Raji (cell line): Measurements from ENCODE around the gene ERCC4.

Experiments
- POLR2A ChIP-seq: IDR thresholded peaks from 2 replicates; pipeline ENCODE4 v1.6.1; 2011; ENCODE audit warnings: low read depth, low read length, control low read depth; ENCODE audit not compliant: insufficient read depth

ERCC4 gene

DNA sequence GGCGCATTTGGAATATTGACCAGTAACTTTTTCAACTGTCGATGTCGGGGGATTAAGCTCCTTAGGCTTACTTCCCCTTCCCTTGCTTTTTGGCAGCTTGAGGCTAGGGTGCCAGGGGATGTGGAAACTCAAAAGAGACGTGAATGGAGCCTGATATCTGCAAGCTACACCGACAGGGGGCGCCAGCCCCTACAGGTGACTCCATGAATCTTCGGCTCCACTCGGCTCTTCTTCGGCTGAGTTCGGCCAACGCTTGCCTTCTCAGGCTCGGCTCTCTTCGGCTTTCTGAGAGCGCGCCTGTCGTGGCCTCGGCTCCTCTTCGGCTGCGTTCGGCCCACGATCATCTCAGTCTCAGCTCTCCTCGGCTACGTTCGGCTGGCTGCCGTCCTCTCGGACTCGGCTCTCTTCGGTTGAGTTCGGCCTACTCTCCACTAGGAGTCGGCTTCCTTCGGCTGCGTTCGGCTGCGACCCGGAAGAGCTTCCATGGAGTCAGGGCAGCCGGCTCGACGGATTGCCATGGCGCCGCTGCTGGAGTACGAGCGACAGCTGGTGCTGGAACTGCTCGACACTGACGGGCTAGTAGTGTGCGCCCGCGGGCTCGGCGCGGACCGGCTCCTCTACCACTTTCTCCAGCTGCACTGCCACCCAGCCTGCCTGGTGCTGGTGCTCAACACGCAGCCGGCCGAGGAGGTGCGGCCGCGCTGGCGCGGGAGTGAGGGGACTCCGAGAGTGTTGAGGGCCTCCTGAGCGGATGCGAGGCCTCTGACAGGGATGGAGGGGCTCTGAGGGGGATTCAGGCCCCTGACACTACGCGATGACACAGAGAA is at the start of gene ERCC4:
ERCC4 (plus strand) TSS at position 472 of the 827 bp plus-strand sequence; CDS start at position 484, 12 bp downstream.
- peak; percentile 88 for TF ChIP-seq POLR2A

DNA sequence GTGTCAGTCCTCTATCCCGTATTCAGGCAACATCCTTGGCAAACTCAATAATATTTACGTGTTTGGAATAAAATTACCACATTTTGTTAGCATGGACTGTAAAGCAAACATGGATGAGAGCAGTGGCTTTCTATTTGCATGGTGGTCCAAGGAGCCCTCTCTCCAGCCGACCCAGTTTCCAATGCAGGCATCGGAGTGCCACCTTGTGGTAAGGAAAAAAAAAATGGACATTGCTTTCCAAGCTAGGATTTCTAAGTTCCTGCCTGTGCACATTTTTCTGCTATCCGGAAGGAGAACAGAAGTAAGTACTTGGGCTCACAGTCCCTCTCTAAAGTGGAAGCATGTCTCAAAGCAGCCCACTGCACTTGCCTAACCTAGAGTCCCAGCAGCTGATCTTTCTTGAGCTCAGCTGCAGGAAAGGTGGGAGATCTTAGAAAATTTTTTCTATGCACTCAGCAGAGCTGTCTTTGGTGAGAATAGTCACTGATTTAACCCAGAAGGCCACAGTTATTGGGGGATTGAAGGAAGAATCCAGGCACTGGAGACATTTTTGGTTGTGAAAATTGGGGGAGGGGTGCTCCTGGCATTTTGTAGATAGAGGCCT is 46.0 kb upstream of the ERCC4 start:
- TF ChIP-seq POLR2A: no peak

DNA sequence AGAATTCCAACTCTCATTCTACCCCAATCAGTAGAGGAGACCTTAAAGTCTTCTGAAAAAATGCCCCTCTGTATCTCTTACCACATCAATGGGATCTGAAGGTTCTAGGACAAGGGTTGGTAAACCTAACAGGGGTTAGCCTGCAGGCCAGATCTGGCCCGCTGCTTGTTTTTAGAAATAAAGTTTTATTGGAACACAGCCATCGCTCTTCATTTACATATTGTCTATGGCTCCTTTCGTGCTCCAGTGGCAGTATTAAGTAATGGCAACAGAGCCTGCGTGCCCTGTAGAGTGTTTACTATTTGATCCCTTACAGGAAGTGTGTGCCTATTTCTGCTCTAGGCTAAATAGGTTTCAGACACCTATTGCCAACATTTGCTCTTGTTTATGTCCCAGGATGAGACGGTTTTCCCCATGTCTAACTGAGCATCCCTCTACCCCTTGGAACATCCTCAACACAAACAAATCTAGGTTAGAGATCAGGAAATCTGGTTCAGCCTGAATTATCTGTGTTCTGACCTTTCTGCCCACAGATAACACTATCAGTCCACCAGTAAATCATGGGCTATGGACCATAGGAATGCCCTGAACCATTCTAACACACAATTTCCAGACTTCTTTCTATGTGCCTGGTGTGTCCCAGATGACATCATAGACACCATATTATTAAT is 44.2 kb upstream of the ERCC4 start:
- TF ChIP-seq POLR2A: no peak

DNA sequence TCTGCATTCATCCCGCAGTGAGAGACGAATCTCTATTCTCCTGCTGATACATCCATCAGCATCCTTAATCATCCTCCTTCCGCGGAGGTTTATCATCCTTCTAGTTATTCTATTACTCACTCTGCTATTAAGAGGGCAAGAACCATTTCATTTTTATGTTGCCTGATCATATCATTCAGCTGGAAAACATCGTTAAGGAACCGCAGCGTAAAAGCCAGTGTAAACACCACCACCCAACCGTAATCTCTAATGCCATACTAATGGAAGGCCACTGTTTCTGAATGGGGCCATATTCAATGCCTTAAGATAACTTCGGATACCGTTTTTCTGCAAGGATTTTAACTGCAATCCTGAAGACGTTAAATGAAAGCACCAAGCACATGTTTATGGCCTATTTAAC is 36.7 kb upstream of the ERCC4 start:
- no peak for TF ChIP-seq POLR2A

DNA sequence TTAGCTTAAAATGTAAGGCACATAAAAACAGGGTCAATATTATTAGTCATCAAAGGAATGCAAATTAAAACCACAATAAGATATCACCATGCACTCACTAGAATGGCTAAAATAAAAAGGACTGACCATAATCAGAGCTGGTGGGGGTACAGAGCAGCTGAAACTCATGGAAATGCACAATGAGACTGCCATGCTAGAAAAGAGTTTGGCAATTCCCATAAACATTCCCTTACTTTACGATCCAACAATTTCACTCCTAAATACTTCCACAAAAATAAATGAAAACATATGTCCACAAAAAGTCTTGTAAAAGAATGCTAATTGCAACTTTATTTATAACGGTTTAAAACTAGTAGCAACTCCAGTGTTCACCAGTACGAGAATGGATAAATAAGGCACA is 36.1 kb upstream of the ERCC4 start:
- no peak for TF ChIP-seq POLR2A

DNA sequence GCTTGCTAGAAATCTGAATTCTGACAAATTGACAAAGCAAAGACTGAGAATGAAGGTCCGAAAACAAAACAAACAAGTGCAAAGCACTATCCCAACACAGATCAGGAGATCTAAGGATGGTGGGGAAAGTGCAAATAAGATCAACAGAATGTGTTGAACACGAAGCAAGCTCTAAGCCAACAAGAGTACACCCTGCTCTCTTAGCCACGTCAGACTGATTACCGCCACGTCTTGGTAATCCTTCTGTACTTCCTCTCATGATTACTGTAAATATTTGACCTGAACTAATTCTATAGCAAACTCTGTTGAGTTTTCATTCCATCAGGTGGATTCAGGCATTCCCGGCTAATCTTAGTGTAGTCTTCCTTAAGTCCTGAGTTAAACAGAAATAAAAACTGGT is 34.3 kb upstream of the ERCC4 start:
- no peak for TF ChIP-seq POLR2A

DNA sequence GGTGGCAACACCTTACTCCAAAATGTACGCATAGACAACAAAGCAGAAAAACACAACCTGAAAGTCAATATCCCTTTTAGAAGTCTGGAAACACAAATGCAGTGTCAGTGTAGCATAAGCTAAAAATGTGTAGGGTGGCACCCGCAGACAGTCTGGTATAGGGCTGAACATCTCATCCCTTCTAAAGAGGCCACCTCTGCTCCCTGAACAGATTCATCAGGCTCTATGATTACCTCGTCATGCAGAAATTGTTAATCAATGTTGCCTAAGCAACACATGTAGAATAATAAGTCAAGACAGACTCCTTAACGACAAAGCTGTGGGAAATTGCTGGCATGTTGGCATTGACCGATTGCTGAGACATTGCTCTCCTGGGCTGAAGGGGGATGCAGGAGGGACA is 33.3 kb upstream of the ERCC4 start:
- TF ChIP-seq POLR2A: no peak

DNA sequence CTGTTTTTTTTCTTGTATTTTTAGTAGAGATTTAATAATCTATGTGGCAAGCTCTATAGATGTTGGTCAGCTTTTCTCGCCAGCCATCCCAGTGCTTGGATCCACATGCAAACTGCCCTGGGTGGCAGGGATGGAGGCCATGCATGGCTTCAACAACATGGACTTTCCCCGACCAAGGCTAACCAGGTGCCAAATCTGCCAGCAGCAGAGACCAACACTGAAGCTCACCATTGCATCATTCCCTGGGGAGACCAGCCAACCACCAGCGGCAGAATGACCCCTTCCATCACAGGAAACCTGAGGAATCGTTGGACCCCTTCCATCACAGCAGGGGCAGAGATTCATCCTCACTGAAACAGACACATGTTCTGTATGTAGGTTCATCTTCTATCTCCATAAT is 27.7 kb upstream of the ERCC4 start:
- TF ChIP-seq POLR2A: no peak

DNA sequence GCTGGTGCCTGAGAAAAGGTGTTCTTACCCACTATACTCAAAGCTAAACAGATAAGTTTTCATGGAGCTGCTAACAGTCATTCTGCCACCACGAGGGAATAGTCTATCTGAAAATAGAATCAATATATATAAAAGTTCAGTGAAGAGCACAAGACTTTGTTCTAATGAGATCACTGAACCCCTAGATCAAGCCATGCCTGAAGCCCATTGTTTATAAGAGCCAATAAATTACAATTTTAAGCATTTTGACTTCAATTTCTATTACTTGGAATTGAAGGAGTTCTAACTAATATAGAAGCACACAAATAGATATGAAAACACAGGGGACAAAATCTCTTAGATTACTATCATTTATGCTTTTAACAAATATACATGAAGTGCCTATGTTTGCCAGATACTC is 24.4 kb upstream of the ERCC4 start:
- TF ChIP-seq POLR2A: no peak

DNA sequence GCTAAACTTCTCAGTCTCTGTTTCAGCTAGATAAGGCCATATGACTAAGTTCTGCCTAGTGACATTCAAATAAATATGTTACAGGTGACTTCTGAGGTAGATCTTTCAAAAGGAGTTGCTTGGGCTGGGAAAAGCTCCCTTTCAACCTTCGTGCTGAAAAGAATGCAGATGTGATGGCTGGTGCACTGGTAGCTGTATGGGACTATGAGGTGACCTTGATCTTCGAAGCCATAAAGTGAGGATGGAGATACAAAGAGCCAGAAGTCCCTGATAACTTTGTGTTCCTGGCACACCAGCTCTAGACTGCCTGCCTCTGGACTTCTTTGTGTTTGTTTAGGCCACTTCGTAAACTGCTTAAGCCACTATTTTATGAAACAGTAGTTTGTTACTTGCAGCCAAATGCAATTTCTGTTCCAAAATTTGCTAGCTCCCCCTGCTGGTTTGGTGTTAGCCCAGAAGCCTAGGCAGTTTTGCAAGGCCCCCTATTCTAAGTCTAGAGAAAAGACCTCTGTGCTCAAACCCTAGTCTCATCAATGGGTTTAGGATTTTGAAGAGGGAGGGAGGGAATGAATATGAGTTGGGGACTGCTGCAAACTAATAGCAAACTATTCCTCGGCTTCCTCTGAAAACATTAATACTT is 23.3 kb upstream of the ERCC4 start:
- no peak for TF ChIP-seq POLR2A

DNA sequence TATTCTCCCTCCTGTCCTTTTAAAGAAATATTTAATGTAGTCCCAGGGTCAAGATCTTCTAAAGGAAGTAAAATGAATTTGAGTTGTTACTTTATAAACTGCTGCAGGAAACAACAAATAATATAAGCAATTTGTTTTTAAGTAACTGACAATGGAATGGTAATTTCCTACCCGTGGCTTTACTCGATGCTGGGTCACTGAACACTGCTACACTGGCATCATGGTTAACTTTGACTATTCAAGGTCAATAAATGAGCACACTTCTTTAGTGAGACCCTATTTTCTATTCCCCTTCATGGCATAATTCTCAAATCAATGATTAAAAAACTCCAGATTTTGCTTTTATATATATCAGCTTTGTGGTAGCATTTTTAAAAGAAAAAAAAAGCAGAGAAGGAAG is 22.1 kb upstream of the ERCC4 start:
- no peak for TF ChIP-seq POLR2A

DNA sequence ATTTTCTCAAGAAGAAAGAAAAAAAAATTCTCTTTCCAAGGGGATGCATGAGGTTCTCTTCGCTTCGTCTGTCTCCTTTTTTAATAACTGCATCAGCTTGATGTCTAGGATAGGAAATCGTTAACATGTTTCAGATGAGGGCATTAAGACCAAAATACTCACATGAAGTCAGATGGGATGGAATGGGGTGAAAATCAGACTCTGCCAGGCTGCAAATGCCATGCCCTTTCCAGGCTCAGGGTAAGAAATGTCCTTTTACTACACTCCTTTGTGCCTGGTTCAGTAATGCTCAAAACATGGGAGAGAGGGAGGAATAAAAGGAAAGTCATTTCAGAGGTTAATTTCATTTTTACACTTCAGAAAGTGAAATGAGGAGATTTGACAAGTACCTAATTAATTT is 21.7 kb upstream of the ERCC4 start:
- no peak for TF ChIP-seq POLR2A

DNA sequence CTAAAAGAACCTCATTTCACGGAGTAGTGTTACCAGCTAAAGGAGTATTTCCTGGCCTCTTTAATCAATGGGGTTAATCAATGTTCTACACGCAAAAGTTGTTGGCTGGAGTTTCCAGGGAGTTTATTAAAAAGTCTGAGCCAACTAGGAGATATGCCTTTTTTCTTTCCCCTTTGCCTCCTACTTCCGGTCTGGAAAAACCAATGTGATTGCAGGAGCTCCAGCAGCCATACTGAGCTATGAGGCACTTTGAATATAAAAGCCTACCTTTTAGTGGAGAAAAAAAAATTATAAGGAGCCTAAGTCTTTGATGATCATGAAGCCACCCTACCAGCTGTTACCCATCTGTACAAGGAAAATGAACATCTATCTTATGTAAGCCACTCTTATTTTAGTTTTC is 17.9 kb upstream of the ERCC4 start:
- no peak for TF ChIP-seq POLR2A

DNA sequence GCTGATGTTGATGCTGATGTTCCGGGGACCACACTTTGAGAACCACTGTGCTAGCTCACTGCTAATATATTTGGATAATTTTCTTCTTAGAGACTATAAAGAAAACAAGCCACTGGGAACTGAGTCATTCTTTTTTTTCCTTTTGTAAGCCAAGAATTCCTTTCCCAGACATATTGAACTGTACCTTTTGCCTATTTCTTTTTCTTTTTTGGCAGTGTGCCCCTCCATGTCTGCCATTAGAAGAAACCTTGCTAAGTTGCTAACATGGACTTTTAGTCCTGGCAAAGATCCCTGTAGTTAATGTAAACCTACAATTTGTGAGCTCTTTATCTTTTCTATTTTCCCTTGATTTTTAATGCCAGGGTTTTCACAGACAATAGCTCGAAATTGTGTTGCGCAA is 17.3 kb upstream of the ERCC4 start:
- TF ChIP-seq POLR2A: no peak

DNA sequence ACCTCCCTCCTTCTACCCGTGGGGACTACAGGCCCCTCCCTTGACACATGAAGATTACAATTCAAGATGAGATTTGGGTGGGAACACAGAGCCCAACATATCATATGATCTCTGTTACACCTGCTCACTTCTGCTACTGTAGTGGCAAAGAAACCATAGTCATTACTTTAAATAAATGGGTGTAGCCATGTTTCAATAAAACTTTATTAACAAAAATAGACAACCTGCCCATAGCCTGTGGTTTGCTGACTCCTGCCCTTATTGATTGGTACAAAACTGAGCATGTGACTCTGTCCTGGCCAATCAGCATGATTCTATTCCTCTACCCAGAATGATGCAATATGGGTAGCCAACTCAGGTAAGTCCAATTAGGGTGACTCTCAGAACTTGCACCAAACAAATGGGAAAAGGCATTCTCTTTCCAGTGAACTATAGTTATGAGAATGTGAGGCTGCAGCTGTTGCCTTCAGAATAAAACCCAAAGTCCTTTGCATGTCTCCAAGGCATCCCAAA is 15.7 kb upstream of the ERCC4 start:
- no peak for TF ChIP-seq POLR2A

DNA sequence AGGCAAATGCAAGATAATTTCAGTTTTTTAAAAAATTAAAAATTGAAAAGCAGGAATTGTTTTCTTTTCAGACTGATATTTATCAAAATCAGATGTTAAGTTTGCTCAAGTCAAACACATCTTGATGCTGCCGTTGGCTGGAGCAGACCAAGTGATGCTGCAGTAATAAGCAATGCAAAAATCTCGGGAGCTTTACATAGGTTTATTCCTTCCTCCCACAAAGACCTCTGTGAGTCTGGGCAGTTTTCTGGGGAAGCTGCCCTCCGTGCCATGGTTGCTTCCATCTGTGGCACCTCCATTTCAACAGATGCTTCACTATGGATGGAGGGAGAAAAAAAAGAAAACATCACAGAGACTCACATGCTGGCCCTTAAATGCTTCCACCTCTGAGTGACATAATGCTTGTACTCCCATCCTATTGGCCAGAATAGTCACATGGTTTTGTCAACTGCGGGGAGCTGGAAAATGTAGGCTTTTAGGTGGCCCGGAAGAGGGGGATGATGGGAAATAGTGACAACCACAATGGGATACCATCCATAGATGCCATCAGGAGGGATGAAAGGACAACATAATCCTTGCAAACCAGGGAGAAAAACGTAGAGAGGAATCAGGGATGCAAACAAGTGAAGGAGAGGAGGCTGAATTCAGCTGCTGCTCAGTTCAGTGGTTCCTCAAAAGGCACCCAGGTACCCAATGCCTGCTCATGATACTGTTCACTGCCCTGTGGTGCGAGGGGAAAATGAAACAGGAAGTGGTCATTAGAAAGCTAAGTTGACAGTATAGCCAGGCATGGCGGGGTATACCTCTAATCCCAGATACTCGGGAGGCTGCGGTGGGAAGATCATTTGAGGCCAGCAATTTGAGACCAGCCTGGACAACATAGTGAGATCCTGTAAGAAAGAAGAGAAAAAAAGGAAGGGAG is 13.5 kb upstream of the ERCC4 start:
- no peak for TF ChIP-seq POLR2A
